HG03159 (cell line): ENCODE data around the gene PTGDS.

ENCODE experiments used
- ATAC-seq: cut with Tn5 transposase; IDR thresholded peaks from one replicate; pipeline ENCODE4 v1.9.1; 2021; ENCODE audit warnings: mild to moderate bottlenecking, moderate library complexity; ENCODE audit not compliant: unreplicated experiment

PTGDS gene

DNA sequence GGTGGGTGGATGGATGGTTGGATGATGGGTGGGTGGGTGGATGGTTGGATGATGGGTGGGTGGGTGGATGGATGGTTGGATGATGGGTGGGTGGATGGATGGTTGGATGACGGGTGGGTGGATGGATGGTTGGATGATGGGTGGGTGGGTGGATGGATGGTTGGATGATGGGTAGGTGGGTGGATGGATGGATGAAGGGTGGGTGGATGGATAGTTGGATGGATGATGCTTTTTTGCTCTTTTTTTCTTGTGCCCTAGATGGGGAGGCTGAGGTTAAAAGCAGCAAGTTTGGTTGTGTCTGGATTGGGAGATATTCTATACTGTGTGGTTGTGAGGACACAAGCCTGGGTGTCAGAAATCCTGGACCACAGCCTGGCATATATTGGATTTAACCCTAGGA lies 19.8 kb upstream of the PTGDS start:
- ATAC-seq, result no peak

GRCh38 chr9:136957901-136958300 lies 19.4 kb upstream of the PTGDS start:
- ATAC-seq, result no peak

- ATAC-seq, result no peak
Measured at GRCh38 chr9:136958473-136958872, 18.8 kb upstream of the PTGDS start.

- ATAC-seq, result no peak
Measured at GRCh38 chr9:136958898-136959850, 18.1 kb upstream of the PTGDS start.

- no peak for ATAC-seq
Measured at GRCh38 chr9:136960212-136960937, 16.9 kb upstream of the PTGDS start.

GRCh38 chr9:136960938-136961275 lies 16.4 kb upstream of the PTGDS start:
- ATAC-seq, result no peak

DNA sequence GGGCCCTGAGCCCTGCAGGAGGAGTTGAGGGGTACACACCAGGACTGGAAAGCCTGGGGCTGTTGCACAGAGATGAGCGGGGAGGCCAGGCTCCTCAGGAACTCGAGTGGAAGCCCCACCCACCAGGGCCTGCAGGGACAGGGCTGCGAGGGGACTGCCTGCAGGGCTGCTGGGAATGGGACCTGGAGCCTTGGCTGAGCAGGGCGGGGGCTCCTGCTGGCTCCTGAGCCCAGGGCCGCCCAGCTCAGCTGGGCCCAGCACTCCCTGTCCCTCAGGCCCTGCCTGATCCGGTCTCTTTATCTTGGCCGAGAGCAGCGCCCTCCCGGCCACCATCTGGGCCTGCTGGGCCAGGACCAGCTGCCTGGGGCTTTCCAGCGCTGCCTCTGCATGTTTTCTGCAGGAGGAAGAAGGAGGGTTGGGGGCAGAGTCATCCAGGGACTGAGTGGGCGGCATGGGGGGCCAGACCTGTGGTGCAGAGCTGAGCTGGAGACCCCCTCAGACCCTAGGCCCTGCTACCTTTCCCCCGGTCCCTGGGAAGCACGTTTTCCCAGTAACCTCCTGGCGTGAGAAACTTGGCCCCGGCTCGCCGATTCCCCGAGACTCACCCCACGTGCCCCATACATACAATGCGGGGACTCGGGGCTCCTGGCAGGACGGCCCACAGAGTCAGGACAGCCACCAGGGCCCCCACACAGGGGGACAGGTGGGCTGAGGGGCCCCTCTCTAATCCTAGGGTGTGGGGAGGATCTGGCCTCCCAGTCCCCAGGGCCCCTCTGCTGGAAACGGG lies 15.8 kb upstream of the PTGDS start:
- ATAC-seq, result no peak

- no peak for ATAC-seq
Measured at GRCh38 chr9:136962163-136962562, 15.1 kb upstream of the PTGDS start.

DNA sequence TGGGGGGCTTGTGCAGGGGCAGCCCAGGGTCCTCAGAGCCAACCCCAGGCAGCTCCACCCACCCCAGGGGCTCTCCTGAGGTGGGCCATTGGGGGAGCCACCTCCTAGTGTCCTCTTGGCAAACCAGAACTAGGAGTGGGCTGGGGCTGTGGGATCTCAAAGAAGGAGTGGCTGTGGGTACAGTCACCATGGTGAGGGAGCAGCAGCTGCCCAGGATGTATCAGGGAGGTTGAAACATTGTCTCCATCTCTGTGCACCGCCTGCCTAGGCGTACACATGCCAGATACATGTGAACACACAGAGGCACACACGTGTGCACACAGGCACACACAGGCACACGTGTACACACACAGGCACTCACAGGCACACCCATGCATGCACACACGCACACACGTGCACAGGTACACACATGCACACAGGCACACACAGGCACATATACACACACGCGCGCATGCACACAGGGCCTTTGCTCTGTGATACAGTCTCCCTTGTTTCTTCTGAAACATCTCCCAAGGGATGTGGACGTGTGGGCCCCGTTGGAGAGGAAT lies 14.5 kb upstream of the PTGDS start:
- no peak for ATAC-seq

DNA sequence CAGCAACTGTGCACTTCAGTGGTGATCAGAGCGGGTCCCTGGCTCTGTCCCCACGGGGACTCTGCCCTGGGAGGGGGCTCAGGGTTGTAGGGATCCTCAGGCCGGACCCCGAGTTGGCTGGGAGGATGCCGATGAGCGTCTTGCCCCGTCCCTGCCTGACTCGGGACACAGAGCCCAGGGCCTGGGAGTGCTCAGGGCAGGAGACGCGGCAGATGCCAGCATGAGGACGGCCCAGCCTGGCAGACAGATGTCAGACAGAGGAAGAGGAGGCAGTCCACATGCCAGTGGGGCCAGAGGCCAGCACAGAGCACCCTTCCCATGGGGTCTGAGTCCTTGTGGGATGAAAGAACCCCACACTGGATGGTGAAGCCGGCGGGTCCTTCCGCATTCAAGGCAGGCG lies 14.0 kb upstream of the PTGDS start:
- no peak for ATAC-seq

GRCh38 chr9:136963751-136964150 lies 13.6 kb upstream of the PTGDS start:
- no peak for ATAC-seq

GRCh38 chr9:136964171-136964689 lies 13.1 kb upstream of the PTGDS start:
- no peak for ATAC-seq

GRCh38 chr9:136964833-136965422 lies 12.4 kb upstream of the PTGDS start:
- ATAC-seq, result no peak

DNA sequence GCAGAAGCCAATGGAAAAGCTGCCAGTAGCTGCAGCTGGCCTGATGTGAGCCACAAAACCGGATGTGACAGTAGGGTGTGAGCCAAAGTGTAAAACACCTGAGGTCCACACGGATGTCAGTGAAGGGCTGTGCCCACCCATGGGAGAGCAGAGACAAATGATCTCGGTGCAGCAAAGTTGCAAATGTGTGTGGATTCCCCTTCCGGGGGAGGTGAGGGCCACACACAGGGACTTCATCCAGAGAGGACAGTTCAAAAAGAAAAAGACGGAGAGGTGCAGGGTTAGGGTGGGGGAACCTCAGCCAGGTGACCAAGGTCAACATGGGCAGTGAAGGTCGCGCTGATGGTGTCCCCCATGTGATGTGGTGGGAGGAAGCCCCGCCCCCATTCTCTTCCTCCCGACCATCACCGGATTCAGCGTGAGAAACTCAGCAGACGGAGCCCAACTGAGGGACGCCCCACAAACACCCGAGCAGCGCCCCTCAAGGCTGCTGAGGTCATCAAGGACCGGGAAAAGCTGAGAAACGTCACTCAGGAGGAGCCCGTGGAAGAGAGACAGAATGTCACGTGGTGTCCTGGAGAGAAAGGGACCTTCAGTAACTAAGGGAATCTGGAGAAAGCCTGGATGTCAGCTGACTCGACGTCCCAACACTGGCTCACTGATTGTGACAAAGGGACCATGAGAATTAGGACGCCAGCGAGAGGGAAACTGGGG lies 11.4 kb upstream of the PTGDS start:
- ATAC-seq, result no peak

- ATAC-seq, result no peak
Measured at GRCh38 chr9:136968333-136969127, 8.8 kb upstream of the PTGDS start.

- no peak for ATAC-seq
Measured at GRCh38 chr9:136969150-136969549, 8.2 kb upstream of the PTGDS start.

DNA sequence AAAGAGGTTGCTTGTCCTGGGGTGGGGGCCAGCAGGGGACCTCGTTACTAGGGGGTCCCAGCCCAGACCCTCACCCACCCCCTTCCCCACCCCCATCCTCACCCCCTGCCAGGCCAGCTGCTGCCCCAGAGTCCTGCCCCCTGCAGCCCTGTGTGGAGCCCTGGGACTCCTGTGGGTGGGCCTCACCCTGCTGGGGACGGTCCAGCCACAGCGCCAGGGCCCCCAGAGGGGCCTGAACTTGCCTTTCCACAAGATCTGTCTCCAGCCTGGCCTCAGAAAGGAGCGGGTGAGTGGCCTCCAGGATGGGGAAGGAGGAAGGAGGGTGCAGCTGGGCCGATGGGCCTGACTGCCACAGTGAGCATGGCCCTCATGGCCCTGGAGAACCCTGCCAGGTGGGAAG lies 7.5 kb upstream of the PTGDS start:
- ATAC-seq, result no peak

DNA sequence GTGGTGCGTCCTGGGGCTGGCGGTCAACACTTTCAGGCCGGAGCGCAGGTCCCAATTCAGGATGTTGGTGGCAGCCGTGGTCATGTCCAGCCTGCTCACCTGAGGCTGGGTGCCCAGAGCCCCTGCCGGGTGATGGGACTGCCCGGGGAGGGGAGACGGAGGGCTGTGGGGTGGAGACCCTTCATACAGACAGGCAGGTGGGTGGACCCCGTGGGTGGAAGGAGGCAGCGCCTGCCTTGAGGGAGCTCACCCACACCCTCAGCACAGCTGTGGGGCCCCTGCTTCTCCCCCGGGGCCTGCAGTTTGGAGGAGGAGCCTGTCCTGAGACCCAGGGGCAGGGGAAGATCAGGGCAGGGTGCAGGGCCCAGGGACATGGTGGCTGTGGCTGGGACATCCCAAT lies 6.9 kb upstream of the PTGDS start:
- no peak for ATAC-seq

GRCh38 chr9:136971746-136972145 lies 5.6 kb upstream of the PTGDS start:
- no peak for ATAC-seq
